Activated CD4-positive, alpha-beta T cell treated with anti-CD3 and anti-CD28 coated beads, Interleukin-2, Interleukin-6, amounts not matched to agents 100 ng/mL and 50 ng/mL, durations not matched to agents 16 hours and 8 hours (primary cell): ENCODE results near the gene KLK1.
A peak's percentile ranks its signal among the peaks of the same experiment; 100 is the strongest.

ENCODE experiments used
- DNase-seq: peaks from one replicate; pipeline ENCODE4 v3.0.0-alpha.2; 2020

The KLK1 gene

DNA sequence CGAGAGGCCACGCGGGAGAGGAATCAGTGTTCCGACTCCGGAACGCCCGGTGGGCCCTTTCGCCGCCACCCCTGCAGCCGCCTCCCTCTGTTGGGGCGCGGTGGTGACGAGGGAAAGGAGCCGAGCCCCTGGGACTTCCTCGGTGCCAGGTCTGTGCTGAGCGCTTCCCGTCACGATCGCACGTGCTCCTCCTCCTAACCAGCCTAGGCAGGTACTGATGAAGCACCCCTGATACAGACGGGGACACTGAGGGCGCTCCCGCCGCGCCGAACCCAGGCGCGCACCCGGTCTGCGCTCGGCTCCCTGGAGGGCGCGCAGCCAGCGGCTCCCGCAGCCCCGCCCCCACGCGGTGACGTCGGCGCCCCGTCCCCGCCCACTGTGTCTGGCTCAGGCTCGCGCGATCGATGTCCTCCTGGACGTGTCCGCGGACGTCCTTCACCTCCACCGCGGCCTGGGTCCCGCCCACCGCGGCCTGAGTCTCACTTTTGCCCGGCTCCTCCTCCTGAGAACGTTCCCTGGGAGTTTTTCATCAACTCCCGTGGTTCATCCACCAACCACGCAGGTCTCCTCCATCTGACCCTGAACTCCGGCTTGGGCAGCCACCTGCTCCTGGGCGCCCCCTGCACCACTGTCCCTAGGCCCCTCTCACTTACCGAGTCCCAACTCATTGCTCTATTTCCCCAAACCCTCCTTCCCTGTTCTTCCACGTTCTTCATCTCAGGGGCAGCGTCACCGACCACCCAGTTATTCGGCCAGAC lies 12.4 kb upstream of the KLK1 start:
- peak; percentile 85 for DNase-seq

DNA sequence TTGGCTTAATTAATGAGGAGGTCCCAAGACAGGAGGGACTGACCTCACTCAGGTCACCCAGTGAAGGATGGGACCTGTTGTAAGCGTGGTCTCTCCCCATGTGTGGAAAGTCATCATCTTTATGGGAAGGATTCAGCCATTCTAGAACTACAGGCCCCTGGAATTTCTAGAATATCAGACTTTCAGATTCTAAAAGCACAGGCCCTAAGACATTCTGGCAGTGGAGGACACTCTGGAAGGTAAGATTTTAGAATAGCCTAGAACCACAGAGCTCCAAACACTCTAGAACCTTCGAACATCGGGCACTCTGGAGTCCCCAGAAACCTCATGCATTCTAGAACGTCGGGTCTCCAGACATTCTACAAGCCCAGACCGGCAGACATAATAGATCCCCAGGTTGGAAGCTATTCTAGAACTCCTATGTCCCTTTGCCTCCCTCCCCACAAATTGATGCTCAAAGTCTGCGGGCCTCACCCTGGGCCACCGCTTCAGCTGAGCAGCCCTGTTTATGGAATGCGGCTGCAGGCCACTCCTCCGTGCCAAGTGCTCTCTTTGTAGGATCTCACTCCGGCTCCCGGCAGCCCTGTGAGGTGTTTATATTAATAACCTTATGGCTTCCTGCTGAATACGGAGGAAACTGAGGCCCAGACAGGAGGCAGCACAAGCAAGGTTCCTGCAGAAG lies 11.7 kb upstream of the KLK1 start:
- DNase-seq = no peak

DNA sequence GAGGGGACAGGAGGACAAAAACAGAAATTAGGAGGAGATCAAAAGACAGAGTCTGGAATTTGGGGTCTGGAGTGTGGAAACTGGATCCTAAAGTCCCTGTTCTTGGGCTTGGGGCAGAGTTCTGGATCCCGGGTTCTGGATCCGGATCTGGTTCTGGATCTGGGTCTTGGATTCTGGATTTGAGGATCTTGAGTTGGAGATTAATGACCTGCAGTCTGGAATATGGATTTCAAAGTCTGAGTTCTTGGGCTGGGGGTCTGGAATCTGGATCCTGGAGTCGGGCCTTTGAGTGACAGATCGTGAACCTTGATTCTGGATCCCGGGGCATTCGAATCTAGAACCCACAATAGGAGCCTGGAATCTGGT lies 10.2 kb upstream of the KLK1 start:
- DNase-seq = no peak

DNA sequence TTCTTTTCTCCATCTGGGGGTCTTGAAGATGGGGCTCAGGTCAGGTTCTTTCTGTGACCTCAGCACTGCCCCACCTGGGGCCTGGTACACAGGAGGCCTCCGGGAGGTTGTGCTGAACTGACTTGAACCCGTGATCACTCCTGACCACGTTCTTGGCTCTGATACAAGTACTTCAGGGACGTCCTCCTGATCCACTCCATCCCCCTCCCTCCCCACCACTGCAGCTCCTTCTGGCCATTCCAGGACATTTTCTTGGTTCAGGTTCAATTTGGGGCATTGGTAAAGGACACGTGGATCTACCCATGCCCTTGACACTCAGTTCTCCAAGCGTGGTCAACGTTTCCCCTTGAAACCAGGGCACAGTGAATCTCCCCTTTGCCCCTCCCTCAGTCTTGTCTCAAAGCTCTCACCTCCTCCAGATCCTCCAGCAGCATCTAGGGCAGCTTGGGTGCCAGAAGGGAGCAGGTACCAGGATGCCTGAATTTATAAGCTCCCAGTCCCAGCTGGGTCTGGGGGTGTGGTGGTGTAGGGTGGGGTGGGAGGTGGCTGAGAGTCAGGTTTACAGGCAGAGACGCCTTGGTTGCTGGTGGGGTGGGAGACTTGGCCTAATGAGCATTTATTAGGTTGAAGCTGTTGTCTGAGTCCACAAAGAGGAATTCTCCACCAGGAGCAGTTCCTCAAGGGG lies 9.7 kb upstream of the KLK1 start, which contains the start of gene KLK15:
TSS of gene KLK15 (minus strand) at position 458 of the 685 bp plus-strand sequence. CDS start 2,082 bp downstream, outside the sequence.
- no peak for DNase-seq

DNA sequence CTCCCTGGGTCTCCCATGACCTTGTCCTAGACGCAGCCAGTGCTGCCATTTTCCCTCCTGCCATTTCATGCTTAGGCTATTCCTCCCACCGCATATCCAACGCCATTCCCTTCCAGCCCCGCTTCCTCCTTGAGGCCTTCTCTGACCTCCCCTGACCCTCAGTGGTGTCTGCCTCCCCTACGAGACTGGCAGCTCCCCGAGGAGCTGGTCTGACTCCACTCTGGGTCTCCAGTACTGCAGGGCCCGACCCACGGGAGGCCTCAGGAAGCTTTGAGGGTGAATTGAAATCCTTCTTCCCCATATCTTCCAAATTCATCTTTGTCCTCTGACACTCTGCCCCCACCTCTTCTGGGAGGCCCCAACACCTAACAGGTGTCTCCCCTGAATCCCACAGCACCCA lies 9.1 kb upstream of the KLK1 start:
- DNase-seq = no peak

DNA sequence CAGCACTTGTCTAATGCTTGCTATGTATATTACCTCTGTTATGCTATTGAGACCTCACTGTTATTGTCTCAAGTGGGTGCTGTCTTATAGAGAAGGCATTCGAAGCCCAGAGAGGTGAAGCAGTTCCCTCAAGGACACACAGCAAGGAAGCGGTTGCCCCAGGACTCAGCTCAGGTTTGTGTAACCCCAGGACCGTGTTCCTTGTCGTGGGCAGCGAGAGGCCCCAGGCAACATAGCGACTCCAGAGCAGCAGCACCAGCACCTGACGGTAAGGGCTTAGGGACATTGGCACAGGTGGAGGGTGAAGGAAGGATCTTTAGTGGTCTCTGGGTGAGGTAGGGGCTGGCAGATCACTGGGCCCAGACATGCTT lies 7.4 kb upstream of the KLK1 start:
- no peak for DNase-seq

DNA sequence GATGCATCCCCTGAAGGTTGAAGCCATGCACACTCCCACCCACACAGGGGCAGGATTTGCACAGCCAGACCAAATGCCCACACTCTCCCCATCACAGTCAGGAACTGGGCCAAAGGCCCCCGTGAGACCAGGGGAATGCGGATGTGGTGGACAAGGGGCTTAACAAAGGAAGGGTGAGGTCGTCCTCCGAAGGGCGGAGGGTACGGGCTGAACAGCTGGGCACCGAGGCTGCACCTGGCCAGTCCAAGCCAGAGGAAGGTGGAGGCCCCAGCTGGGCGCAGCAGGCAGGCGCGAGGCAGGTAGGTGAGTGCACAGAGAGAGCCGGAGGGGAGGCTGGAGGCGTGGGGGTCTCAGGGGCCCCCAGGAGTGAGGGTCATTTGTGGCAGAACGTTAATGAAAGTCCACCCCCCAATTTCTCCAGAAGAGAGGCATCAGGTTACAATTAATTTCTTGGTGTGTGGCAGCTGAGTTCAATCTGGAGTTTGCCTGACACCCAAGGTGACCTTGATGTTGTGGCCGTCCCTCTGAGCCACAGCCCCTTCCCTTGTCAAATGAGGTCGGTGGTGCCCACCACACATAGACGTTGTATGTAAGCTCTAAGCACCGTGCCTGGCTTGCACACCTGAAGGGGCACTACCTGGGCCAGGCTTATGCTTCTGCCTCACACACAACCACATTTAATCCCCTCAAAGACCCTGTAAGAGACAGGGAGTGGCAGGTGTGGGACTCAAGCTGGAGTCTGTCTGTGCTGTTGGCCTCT lies 6.9 kb upstream of the KLK1 start:
- no peak for DNase-seq

DNA sequence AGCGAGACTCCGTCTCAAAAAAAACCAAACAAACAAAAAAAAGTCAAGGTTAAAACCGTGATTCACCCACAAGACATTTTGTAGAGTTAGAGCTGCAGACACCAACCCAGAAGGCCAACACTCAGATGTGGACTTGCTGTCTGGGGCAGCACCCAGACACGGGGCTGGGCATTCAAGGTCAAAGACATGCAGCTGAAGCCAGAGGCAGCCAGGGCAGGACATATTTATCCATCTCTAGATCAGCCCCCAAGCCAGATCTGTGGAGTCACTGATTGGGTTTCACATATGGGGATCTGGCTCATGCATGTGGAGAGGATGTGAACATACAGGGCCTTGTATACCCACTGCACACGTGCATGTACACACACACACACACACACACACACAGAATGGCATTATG lies 6.2 kb upstream of the KLK1 start:
- DNase-seq = no peak

DNA sequence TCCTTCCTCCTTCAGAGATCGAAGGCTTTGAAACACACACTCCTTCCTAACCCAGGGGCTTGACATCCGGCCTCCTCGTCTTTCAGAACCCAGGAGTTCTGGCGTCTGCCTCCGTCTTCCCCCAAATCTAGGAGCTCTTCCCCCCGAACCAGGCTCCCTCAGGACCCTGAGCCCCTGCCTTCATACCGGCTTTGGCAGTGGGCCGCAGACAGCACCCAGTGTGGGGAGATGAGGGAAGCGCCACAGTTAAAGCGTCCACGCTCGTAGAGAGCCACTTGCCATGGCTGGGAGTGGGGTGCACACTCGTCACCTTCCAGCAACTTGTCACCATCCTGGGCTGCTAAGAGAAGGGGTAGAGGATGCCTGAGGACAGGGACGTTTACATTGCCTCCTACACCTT lies 3.9 kb upstream of the KLK1 start:
- DNase-seq = no peak

DNA sequence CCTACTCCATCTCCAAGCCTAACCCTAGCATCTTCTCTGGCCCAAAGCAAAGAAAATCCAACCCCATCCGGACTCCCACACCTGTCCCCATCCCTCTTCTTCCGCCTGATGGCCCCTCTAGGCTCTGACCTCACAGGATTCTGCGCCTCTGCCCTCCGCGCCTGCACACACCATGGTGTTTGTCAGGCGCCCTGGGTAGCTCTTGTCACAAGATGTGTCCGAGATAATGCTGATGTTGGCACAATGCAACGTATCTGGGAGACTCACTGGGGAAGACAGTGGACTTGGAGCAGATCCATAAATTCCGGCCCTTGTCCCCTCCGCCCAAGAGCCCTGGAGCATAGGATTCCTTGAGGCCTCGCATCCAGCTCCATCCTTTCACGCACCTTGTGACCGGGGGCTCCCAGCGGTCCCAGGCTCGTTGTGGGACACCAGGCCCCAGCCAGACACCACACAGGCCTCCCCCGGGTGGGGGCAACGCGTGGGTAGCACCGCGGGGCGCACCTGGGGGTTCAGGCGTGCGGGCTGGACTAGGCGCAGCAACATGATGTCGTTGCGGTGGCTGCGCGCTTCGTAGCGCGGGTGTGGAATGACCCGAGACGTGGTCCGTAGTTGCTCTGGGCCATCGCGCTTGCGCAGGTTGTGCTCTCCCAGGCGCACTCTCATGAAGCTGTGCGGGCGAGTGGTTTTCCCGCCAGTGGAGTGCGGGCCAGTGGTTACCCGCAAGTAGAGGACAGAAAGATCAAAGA lies 3.1 kb upstream of the KLK1 start:
- DNase-seq = no peak

DNA sequence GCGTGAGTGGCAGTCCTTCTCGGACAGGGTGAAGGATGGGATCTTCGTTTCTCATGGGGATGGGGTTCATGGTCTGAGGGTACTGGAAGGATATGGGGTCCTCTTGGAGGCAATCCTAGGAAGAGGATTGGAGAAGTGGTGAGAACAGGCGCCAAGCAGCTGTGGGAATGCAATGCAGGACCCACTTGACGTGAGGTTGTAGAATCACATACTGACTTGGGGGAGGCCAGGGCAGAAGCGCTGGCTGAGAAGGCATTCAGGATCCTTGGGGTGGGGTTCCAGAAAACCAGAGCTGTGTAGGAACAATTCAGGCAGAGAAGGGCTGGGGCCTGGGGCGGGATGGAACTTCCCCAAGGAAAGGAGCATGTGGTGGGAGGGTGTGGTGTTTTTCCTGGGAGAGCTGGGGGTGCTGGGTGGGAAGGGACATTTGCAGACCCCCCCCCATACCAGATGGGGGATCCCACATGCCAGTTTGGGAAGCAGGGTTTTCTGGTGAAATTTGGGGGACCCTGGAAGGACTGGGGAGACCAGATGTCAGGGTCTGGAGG lies 852 bp downstream of the KLK1 start:
- no peak for DNase-seq

DNA sequence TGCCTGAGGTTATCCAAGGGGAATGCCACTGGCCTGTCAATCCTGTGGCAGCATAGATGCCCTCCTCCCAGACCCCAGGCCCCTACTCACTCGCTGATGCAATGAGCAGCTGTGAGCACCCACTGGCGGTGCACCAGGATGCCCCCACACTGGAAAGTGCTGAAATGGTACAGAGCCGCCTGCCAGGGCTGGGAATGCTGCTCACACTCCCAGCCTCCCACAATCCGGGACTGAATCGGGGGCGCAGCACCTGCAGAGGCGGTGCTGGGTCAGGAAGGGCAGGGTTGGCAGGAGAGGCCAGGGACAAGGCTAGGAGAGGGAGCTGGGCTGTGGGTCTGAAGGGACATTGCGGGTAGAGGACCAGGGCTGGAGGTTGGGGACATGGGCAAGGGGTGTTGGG lies 2.0 kb downstream of the KLK1 start:
- DNase-seq = no peak

DNA sequence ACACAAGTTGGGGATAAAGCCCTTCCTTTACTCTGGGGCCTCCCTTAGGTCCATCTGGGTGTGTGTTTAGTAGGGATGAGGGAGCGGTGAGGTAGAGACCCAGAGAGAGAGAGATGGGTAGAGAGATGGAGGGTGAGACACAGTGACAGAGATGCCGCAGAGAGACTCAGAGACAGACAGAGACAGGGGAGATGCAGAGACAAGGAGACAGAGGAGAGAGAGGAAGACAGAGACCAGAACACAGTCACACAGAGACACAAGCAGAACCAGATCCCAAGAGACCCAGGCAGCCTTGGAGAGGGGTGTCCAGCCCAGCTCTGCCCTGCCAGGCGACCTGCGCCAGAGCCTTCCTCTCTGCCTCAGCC lies 2.4 kb downstream of the KLK1 start:
- no peak for DNase-seq

DNA sequence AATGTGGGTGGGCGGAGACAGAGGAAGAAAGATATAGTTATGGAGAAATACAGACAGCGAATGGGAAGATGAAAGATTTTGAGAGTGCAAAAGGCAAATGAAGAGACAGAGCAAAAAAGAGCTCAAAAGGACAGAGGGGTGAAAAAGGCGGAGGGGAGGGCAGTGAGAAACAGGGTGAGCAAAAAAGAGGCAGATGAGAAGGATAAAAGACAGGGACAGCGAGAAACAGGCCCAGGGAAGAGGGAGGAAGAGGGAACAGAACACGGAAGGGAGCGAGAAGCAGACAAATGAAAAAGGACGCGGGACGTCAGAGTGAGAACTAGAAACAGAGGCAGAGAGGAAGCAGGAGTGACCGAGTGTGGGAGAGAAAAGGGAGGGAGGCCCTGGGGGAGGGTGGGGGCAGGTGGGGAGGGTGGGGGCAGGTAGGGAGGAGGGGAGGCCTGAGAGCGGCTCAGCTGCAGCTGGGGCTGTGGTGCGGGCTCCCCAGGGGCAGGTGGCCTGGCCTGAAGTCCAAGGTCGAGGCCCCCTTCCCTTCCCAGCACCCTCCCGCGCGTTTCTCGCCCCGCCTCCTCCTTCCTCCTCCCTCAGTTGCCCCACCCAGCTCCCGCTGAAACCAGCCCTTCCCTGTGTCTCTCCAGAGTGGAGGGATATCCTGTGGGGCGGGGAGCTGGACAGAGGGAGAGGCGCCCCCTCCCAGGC lies 2.9 kb downstream of the KLK1 start:
- DNase-seq = no peak

DNA sequence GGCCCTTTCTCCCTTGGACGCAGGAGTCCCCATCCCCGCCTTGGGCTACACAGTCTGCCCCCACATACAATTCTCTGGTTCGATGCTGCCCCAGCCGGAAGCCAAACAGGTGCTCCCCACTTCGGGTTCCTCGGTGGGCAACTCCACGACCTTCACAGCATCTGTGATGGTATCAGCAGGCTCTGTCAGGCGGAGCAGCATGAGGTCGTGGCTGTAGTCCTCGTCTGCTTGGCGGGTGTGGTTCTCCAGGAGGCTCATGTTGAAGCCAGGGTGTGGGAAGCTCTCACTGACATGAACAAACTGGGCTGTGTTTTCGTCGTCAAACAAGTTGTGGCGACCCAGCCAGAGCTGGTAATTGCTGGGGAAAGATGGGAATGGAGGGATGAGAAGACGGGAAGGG lies 3.5 kb downstream of the KLK1 start:
- DNase-seq = no peak

DNA sequence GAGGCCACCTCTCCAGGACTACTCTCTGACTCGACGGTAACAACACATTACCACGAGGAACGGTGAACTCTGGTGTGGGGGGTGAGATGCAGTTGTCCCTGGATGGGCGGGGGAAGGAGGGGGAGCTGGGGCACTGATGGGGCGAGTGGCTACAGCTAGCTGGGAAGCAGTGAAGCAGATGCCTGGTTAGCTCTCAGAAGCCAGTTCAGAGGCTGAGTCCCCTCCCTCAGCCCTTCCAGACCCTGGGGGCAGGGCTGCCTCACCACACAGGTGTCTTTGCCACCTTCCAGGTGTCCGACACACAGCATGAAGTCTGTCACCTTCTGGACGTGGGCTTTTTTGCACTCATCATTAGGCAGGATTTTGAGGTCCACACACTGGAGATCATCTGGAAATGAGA lies 4.0 kb downstream of the KLK1 start:
- no peak for DNase-seq

DNA sequence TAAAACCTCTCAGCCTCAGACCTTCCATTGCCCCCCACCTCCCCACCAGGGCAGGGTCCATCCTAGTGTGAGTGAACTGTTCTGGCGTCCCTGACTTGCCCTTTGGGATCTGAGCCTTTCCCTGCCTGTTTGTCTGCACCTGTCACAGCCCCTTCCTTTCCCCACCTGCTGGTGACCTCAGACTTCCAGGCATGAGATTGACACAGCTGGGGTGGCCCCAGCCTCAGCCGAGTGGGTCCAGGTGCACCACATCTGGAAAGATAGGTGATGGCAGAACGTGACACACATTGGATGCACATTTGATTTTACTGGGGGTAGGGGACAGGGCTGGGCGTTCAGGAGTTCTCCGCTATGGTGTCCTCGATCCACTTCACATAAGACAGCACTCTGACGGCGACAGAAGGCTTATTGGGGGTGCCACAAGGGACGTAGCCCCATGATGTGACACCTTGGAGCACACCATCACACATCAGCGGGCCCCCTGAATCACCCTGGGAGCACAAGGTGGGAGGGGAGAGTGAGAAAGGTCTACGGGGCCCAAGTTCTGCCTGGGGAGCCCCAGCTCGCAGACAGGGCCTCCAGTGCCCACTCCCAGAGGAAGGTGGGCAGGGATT lies 4.6 kb downstream of the KLK1 start:
- DNase-seq = no peak

DNA sequence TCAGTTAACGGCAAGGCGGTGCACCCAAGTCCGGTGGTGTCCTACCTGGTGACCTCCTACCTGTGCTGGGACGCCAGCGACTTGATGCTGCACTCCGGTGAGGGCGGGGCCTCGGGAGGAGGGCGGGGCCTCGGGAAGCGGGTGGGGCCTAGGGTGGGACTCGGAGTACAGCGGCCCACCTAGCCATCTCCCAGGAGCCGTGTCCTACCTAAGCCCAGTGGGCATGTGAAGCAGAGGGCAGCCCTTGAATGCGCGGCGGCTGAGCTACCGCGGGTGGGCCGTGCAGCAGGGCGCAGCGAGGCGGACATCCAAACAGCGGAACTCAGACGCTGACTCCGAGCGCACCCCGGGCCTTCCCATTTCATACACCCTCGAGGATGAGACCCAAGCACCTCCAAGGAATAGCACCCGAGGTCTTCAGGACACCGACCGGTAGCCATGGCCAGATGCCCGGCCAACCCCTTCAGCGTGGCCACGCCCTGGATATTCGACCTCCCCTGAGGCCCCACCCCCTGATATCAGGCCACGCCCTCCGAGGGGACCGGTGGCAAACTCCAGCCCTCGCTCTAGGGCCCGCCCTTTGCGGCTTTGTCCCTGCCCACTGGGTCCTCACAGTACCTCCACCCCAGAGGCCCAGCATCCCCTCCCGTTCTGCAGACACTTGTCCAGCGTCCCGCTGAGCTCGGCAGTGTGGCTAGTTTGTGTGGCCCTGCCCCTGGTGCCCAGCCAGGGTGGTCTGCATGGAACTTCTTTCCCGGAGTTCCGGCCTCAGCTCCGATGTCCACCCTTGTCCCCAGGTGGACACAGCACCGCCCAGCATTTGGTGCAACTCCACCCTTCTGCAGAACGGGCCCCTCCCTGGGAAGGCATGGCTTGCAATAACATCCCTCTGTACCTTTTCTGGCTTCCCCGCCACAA lies 5.4 kb downstream of the KLK1 start:
- DNase-seq = peak; percentile 81

DNA sequence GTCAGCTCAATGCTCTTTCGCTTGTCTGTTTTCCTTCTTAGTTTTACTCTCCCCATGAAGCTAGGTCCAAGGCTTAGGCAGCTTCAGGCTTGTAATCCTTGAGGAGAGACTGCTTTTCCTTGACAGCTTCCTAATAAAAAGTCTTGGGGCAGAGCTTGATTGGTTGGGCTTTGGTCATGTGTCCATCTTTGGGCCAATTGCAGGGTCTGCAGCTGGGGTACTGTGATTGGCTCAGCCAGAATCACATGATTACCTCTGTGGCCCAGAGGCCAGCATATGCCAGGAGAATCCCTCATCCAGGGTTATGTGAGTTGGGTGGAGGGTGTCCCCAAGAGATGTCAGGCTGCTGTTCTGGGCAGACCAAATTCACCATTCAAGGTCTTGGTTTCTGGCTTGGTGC lies 8.1 kb downstream of the KLK1 start:
- DNase-seq = no peak

DNA sequence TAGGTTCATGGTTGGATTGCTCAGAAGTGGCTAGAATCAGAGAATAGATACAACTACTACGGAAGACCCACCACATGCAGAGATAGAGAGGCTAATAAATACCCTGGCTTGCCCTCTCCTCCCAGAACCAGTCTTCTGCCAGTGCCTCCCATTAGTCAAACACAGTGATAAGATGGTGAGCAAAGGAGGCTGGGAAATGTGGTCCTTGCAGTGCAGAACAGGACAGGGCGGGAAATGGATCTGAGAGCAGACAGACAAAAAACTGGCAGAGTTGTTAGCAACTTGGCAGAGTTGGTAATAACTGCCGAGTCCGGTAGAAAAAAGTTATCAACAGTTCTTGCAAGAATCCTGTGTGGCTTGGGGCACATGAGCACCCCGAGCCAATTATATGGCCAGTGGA lies 8.7 kb downstream of the KLK1 start:
- no peak for DNase-seq
